Measurements from ENCODE around the gene KCNN3.

The KCNN3 gene

GRCh38 chr1:154842635-154843034, 27.4 kb downstream of the KCNN3 start:
- no peak for DNase-seq (ENCODE audit: low read depth in 3 of 3, low spot score in 1 of 3)

DNA sequence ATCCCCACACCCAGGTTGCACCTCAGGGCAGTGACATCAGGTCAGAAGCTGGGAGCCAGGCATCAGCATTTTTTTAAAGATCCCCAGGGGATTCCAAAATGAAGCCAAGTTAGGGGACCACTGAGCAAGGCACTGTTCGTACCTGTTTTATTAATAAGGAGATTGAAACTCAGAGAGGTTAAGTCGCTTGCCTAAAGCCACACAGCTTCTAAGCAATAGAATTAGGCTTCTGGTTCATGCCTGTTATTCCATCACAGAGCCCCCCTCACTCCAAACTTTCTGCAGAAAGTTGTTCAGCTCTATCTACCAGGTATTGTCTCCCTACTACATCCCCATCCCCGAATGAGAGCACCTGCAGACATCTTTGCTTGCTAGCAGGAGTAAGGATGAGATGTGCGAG, 28.7 kb downstream of the KCNN3 start:
- no peak for DNase-seq (ENCODE audit: low read depth in 3 of 3, low spot score in 1 of 3)

- DNase-seq (ENCODE audit: low read depth in 3 of 3, low spot score in 1 of 3) = no peak
Measured at GRCh38 chr1:154840269-154841176, 29.6 kb downstream of the KCNN3 start.

DNA sequence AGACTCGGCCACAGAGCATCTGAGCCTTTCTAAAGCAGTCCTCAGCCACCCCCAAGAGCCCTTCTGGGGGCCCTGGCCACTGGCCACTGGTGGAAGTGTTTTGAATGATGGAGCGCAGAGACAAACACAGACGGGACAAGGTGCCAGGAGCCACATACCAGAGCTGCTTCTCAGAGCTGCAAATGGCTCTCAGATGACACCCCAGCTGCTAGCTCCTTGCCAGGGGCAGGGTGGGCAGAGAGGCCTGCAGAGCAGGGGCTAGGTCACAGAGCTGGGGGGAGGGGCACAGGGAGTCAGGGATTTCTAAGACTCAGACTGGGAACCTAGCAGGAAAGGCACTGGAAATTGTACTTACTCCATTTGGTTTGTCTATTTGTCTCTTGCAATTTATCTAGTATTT, 30.4 kb downstream of the KCNN3 start:
- no peak for DNase-seq (ENCODE audit: low read depth in 3 of 3, low spot score in 1 of 3)

DNA sequence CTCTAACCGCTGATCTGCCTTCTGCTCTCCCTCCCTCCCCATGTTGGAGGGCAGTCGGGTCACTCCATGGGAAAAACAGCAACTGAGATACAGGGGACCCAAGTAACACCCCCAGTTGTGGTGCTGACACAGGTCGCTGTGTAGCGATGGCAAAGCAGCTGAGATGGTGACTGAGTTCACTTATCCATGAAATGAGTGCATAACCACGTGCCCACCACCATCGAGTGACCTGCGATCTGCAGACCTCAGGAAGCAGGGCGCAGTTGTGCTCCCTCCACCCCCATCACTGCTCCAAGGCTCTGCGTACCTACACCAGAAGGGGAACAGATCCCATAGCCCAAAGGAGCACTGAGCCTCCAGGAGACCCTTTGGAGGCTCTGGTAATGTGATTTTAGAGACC, 31.1 kb downstream of the KCNN3 start:
- DNase-seq (ENCODE audit: low read depth in 3 of 3, low spot score in 1 of 3) = no peak

GRCh38 chr1:154838461-154838860, 31.6 kb downstream of the KCNN3 start:
- DNase-seq (ENCODE audit: low read depth in 3 of 3, low spot score in 1 of 3) = no peak

GRCh38 chr1:154837672-154838171, 32.4 kb downstream of the KCNN3 start:
- DNase-seq (ENCODE audit: low read depth in 3 of 3, low spot score in 1 of 3) = no peak

GRCh38 chr1:154837034-154837671, 32.9 kb downstream of the KCNN3 start:
- no peak for DNase-seq (ENCODE audit: low read depth in 3 of 3, low spot score in 1 of 3)

GRCh38 chr1:154835531-154836324, 34.4 kb downstream of the KCNN3 start:
- no peak for DNase-seq (ENCODE audit: low read depth in 3 of 3, low spot score in 1 of 3)

DNA sequence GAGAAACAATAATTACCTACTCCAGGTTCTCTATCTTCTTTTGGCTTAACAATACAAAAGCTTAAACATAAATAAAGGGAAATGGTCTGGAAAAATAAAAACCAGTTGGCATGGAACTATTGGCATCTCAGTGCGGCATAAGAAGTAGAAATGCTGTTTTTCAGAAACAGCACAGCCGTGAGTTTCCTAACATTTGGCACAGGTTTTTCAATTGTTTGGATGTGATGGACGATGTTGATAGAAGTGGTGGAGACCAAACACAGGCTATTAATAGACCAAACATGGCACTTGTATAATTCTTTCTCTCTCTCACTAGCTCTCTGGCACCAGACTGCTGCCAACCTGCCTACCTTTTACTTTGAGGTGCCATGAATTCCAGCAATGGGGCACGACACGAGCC, 36.2 kb downstream of the KCNN3 start:
- no peak for DNase-seq (ENCODE audit: low read depth in 3 of 3, low spot score in 1 of 3)

DNA sequence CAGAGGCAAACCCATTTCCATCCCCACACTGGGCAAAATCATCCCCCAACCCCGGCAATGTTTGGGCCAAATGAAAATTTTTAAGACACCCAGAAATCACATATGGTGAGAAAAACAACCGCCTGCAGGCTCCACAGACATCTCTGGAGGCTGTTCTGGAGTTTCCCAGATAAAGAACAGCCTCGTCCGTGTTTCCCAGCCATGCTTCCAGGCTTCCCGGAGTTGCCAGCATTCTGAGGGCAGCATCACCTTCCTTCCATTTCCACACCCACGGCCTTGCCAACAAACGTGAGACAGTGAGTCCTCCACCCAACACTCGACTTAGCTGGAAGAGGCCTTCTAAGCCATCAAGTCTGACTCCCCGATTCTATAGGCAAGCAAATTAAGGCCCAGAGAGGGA, 36.9 kb downstream of the KCNN3 start:
- no peak for DNase-seq (ENCODE audit: low read depth in 3 of 3, low spot score in 1 of 3)

- no peak for DNase-seq (ENCODE audit: low read depth in 3 of 3, low spot score in 1 of 3)
Measured at GRCh38 chr1:154832384-154832783, 37.7 kb downstream of the KCNN3 start.

DNA sequence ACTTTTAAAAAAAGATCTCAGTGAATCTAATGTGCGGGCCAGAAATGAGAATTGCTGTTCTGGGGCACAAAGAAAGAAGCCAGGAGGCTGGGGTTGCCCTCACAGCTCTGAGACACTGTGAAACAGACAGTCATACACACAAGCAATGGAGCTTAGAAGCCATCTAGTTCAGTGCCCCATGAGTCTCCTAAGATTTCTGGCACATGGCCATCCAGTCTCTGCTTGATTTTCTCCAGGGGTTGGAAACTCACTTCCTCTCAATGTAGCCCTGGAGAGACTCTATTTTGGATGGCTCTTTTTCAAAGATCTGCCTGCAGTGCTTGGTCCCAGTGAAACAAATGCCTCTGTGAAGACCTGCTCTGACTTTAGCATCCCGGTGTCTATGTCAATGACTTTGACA, 38.6 kb downstream of the KCNN3 start:
- DNase-seq (ENCODE audit: low read depth in 3 of 3, low spot score in 1 of 3) = no peak

- DNase-seq (ENCODE audit: low read depth in 3 of 3, low spot score in 1 of 3) = no peak
Measured at GRCh38 chr1:154829062-154829461, 41.0 kb downstream of the KCNN3 start.

- DNase-seq (ENCODE audit: low read depth in 3 of 3, low spot score in 1 of 3) = no peak
Measured at GRCh38 chr1:154824179-154825000, 45.7 kb downstream of the KCNN3 start.

DNA sequence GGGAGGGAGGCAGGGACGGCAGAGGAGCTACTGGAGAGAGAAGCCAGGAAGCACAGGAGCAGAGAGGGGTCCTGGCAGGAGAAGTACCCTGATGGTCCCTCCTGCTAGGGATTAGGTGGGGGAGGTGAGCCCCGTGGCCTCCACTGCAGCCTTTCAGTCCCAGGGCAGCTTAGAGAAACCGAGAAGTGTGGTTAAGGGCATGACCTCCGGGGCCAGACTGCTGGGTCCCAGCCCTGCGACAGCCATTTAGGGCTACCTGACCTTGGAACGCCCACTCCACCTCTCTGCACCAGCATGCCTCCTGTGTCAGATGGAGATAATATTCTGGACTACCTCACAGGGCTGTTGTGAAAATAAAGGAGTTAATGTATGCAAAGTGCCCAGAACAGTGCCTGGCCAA, 47.4 kb downstream of the KCNN3 start:
- no peak for DNase-seq (ENCODE audit: low read depth in 3 of 3, low spot score in 1 of 3)

DNA sequence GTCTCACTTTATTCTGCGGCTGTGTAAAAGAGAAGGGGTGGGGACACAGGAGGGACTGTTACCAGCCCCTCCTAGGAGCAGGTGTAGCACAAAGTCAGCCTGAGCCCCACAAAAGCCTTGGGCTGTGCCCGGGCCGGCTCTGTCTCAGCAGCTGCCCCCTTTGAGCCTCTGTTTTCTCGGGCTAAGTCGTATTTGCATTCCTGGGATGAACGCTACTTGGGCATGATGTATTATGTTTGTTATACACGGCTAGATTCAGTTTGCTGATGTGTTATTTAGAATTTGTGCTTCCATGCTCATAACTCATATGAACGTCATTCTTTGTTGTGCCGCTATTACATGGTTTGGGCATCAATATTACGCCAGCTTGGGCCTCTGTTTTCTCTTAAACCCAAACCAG, 47.8 kb downstream of the KCNN3 start:
- DNase-seq (ENCODE audit: low read depth in 3 of 3, low spot score in 1 of 3) = no peak

DNA sequence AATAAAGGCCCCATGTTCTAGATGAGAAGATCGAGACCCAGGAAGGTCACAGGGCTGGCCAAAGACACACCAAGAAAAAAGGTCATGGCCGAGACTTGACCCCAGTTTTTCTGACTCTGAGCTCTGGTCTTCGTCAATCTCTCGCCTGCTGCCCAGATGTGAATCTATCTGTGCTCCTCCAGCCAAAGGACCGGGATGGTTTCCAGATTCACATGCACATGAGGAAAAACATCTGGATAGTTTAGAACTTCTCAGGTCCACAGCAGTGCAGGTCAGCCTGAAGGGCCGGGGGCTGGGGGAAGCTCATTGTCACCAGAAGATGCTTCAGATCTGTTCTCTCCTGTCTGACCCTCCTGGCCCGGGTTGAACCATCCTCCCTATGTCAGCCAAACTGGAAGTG, 49.0 kb downstream of the KCNN3 start:
- DNase-seq (ENCODE audit: low read depth in 3 of 3, low spot score in 1 of 3) = no peak

DNA sequence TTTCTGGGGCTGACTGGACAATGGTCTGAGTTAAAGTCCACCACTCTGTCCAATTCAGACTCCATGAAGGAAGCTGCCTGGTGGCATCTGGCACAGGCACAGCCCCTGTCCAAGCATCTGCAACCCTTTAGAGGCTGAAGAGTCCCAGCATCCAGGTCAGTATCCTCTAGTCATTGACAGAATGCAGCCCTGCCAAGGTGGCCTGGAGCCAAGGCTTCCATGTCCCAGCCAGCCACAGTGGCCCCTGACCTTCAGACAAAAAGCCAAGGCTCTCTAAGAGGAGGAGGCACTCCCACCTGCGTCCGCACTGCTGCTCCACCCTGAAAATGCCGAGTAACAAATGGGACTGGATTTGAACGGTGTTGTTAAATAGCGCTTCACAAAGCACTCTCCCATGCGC, 49.4 kb downstream of the KCNN3 start:
- no peak for DNase-seq (ENCODE audit: low read depth in 3 of 3, low spot score in 1 of 3)

- no peak for DNase-seq (ENCODE audit: low read depth in 3 of 3, low spot score in 1 of 3)
Measured at GRCh38 chr1:154819628-154820590, 50.2 kb downstream of the KCNN3 start.
